Measurements from ENCODE around the gene GALNT9. TPM values are rescaled to one million over a fixed set of nuclear protein-coding genes. Genes with fewer than 3 reads are reported as not detected.

GALNT9 gene
- polyA plus RNA-seq, 2 of the 4 experiments (the other 2 are of a cell fraction) = 0.66 to 2.8 TPM

DNA sequence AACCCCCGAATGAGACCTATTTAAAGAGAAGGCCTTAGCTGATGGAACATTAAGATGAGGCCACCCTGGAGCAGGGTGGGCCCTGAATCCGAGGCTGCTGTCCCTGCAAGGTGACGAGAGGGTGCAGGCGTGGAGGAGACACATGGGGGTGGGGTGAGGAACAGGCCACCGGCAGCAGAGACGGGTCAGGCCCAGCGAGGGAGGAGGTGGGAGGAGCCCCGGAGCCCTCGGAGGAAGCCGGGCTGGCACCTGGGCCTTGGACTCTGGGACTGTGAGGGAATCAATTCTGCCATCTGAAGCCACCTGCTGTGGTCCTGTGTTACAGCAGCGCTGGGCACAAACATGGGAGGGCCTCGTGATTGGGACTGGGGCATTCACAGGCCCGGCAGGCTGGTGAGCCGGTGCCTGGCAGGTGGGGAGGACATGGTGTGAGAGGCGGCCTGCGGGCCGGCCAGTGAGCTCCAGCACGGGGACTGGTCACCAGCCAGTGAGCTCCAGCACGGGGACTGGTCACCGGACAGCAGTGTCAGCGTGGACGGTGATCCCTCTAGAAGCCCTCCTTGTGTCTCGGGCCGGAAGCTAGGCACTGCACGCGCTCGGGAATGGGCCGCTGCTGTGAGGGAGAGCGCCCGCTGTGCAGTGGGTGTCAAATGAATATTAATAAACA lies 138.4 kb downstream of the GALNT9 start:
- WGBS (ENCODE audit: missing lambda C conversion rate) = 96% methylated on average over 24 of the region's 30 CpGs
- peaks cover 22% of the 10 kb centered on the region for H3K9me3 ChIP-seq
- CTCF ChIA-PET = interaction anchor here (1.0 to 2.4 kb wide), 3 partner anchors 14 to 19 kb away, joined by 5 to 6 read pairs (median 5); no protein-coding TSS in a partner anchor
- TF ChIP-seq CHD2 (IDR thresholded peaks at IDR 0.05; ENCODE audit: low read length, partially characterized antibody) (no peak), TP53 (CRISPR knock-in tag; IDR thresholded peaks at IDR 0.05) (no peak), ESRRA (IDR thresholded peaks at IDR 0.05; ENCODE audit: borderline replicate concordance, low read length) (no peak), HOXB5 (CRISPR knock-in tag; IDR thresholded peaks at IDR 0.05) (no peak), JUN (IDR thresholded peaks at IDR 0.05) (no peak), RAD21 (conservative IDR thresholded peaks at IDR 0.05 in 1 of 2, IDR thresholded peaks at IDR 0.05 in 1 of 2) (no peak), RARB (CRISPR knock-in tag; IDR thresholded peaks at IDR 0.05) (no peak), CHD4 (IDR thresholded peaks at IDR 0.05; ENCODE audit: borderline replicate concordance) (no peak)
- no peak for DNase-seq (ENCODE audit: low read depth in 1 of 2, low spot score in 1 of 2)
- H3K4me2 ChIP-seq = peak overlapping the region; percentile 93; the same call in 2 of the 3 replicates
- no peak overlapping the region for H3K27ac ChIP-seq
- no peak overlapping the region; the same call in 2 of the 3 replicates for H3K4me3 ChIP-seq
- FAIRE-seq = no peak
- ATAC-seq = no peak
- POLR2A ChIA-PET = no interaction called here
- H3K4me1 ChIP-seq = peaks cover 13% of the 10 kb centered on the region; the same call in 2 of the 3 replicates

DNA sequence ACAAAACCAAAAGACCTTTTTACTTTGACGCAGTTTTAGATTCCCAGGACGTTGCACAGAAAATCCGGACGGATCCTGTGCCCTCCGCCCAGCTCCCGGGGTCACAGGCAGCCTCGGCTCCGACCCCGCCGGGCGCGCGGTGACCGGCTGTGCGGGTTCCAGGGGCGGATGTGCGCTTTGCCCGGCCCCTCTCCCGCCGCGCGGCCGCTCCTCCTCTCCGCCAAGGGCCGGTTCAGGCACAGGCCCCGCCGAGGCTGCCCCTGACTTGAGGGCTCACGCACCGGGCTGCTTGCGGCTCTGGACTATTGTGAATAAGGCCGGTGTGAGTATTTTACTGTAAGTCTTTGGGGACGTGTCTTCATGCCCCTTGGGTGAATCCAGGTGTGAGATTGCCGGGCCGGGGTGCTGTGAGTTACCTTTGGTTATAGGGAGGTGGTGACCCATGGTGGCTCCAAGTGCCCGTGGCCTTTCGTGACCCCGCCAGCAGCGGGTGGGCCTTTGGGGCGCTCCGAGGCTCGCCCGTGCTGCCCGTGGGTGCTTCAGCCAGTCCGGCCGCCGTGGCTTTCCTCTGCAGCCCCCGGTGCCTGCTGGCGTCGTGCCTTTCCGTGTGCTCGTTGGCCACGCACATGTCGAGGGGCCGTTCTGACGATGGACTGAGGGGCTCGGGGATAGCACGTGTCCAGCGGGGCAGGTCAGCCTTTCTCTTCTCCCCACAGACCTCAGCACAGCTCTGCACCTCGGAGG lies 139.2 kb downstream of the GALNT9 start:
- ChIA-PET CTCF (interaction anchor here (1.0 to 2.4 kb wide), 7 partner anchors 12 to 371 kb away, joined by 3 to 7 read pairs (median 4); no protein-coding TSS in a partner anchor), POLR2A (no interaction called here)
- no peak for TF ChIP-seq TFCP2L1 (CRISPR knock-in tag; IDR thresholded peaks at IDR 0.05)
- 0 out of 2 replicates have a peak, but pooled peaks have one; percentile 31 for TF ChIP-seq FOXS1 (CRISPR knock-in tag; IDR thresholded peaks at IDR 0.05)
- TF ChIP-seq HEYL (CRISPR knock-in tag; IDR thresholded peaks at IDR 0.05) = no peak
- TF ChIP-seq, protein P1, sequence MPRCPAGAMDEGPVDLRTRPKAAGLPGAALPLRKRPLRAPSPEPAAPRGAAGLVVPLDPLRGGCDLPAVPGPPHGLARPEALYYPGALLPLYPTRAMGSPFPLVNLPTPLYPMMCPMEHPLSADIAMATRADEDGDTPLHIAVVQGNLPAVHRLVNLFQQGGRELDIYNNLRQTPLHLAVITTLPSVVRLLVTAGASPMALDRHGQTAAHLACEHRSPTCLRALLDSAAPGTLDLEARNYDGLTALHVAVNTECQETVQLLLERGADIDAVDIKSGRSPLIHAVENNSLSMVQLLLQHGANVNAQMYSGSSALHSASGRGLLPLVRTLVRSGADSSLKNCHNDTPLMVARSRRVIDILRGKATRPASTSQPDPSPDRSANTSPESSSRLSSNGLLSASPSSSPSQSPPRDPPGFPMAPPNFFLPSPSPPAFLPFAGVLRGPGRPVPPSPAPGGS (IDR thresholded peaks at IDR 0.05) = no peak
- TF ChIP-seq HOXA7 (CRISPR knock-in tag; IDR thresholded peaks at IDR 0.05) = no peak
- TF ChIP-seq JUN (IDR thresholded peaks at IDR 0.05) = no peak
- no peak for TF ChIP-seq EP300 (IDR thresholded peaks at IDR 0.05)
- no peak for TF ChIP-seq CHD2 (IDR thresholded peaks at IDR 0.05; ENCODE audit: low read length, partially characterized antibody)
- H3K27ac ChIP-seq = peak overlapping the region; percentile 83 to 85
- FAIRE-seq = no peak
- H3K9me3 ChIP-seq = peaks cover 22% of the 10 kb centered on the region
- DNase-seq (ENCODE audit: low read depth in 1 of 2, low spot score in 1 of 2) = peak; percentile 31 to 39
- WGBS (ENCODE audit: missing lambda C conversion rate) = 67% methylated on average over 31 of the region's 59 CpGs
- peak overlapping the region; percentile 93 for H3K4me2 ChIP-seq
- ATAC-seq = peak; percentile 52 to 61
- H3K4me3 ChIP-seq = peak overlapping the region; percentile 61
- peaks cover 13% of the 10 kb centered on the region; the same call in 2 of the 3 replicates for H3K4me1 ChIP-seq

DNA sequence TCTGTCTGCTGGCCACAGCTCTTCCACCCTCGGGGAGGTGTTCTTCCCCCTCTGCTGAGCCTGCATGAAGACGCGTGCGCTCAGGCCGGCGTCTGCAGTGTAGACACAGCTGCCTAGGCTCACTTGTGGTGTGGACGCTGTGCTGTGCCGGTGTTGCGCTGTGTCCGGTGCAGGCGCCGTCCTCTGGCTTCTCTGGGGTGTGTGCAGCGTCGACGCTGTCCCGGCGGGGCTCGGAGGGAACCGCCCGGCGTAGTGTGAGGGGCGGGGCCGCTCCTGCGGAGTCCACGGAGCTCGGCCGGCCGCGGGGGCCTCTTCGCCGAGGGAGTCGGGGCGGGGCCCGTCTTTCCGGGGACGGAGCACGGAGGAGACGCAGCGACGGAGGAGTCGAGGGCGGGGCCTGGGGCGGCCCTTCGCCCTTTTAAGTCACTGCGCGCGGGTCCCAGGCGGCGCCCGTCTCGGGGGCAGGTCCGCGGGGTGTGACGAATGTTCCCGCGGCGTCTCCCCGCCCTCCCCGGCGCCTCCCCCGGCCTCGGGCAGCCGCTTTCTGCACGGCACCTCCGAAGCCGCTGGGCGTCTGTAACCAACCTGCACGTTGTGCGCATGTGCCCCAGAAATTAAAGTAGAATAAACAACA lies 139.9 kb downstream of the GALNT9 start:
- DNase-seq (ENCODE audit: low read depth in 1 of 2, low spot score in 1 of 2) (peak; percentile 91 to 94), FAIRE-seq (no peak)
- no peak for TF ChIP-seq EHF (CRISPR knock-in tag; IDR thresholded peaks at IDR 0.05)
- TF ChIP-seq, protein P2, sequence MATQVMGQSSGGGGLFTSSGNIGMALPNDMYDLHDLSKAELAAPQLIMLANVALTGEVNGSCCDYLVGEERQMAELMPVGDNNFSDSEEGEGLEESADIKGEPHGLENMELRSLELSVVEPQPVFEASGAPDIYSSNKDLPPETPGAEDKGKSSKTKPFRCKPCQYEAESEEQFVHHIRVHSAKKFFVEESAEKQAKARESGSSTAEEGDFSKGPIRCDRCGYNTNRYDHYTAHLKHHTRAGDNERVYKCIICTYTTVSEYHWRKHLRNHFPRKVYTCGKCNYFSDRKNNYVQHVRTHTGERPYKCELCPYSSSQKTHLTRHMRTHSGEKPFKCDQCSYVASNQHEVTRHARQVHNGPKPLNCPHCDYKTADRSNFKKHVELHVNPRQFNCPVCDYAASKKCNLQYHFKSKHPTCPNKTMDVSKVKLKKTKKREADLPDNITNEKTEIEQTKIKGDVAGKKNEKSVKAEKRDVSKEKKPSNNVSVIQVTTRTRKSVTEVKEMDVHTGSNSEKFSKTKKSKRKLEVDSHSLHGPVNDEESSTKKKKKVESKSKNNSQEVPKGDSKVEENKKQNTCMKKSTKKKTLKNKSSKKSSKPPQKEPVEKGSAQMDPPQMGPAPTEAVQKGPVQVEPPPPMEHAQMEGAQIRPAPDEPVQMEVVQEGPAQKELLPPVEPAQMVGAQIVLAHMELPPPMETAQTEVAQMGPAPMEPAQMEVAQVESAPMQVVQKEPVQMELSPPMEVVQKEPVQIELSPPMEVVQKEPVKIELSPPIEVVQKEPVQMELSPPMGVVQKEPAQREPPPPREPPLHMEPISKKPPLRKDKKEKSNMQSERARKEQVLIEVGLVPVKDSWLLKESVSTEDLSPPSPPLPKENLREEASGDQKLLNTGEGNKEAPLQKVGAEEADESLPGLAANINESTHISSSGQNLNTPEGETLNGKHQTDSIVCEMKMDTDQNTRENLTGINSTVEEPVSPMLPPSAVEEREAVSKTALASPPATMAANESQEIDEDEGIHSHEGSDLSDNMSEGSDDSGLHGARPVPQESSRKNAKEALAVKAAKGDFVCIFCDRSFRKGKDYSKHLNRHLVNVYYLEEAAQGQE (IDR thresholded peaks at IDR 0.05) = no peak
- TF ChIP-seq ZFP36 (IDR thresholded peaks at IDR 0.05; ENCODE audit: borderline replicate concordance, partially characterized antibody) = no peak
- TF ChIP-seq, protein P3, sequence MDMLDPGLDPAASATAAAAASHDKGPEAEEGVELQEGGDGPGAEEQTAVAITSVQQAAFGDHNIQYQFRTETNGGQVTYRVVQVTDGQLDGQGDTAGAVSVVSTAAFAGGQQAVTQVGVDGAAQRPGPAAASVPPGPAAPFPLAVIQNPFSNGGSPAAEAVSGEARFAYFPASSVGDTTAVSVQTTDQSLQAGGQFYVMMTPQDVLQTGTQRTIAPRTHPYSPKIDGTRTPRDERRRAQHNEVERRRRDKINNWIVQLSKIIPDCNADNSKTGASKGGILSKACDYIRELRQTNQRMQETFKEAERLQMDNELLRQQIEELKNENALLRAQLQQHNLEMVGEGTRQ (IDR thresholded peaks at IDR 0.05) = no peak
- no peak for TF ChIP-seq NPAS2 (CRISPR knock-in tag; IDR thresholded peaks at IDR 0.05; ENCODE audit: borderline replicate concordance)
- TF ChIP-seq KDM5A (IDR thresholded peaks at IDR 0.05) = no peak
- TF ChIP-seq HOXB13 (CRISPR knock-in tag; IDR thresholded peaks at IDR 0.05; ENCODE audit: low read depth) = no peak
- no peak for TF ChIP-seq SMC3 (IDR thresholded peaks at IDR 0.05)
- TF ChIP-seq NFE2L2 (conservative IDR thresholded peaks at IDR 0.05; ENCODE audit: low read length) = no peak
- TF ChIP-seq CBX8 (IDR thresholded peaks at IDR 0.05) = no peak

More for the DNA sequence above, 139.9 kb downstream of the GALNT9 start:
- peaks cover 18% of the 10 kb centered on the region for H3K9me3 ChIP-seq
- peak overlapping the region; percentile 83 to 85 for H3K27ac ChIP-seq
- ChIA-PET POLR2A (interaction anchor here (1.2 kb wide), 1 partner anchor 11 kb away, joined by 3 read pairs; no protein-coding TSS in a partner anchor), CTCF (interaction anchor here (1.0 to 2.4 kb wide), 9 partner anchors 11 to 372 kb away, joined by 3 to 7 read pairs (median 3); no protein-coding TSS in a partner anchor)
- ATAC-seq = peak; percentile 86 to 94
- peak overlapping the region; percentile 61 for H3K4me3 ChIP-seq
- H3K4me1 ChIP-seq = peaks cover 13% of the 10 kb centered on the region; the same call in 2 of the 3 replicates
- WGBS (ENCODE audit: missing lambda C conversion rate) = 2% methylated on average over 29 of the region's 69 CpGs
- H3K4me2 ChIP-seq = peak overlapping the region; percentile 93

Measured in A549 (cell line).